ENCODE data around the gene IPCEF1.
"Not testable (repeated sequence)": the region's sequence is repeated elsewhere in the genome, so short reads cannot be mapped to it uniquely, and the experiment has no call there.

The IPCEF1 gene

DNA sequence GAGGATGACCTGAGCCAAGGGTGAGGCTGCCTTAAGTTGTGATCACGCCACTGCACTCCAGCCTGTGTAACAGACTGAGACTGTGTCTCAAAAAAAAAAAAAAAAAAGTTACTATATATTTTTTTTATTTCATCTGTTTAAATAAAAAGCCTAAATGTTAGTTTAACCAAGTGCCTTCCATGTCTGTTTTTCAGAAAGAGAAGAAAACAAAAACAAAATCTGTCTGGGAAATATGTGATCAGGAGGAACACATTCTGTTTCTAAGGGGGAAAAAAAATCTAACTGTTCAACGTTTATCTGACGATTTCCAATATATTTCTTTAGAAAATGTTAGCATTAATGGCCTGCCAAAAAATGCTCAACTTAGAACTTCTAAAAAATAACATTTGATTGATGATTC, 147.0 kb downstream of the IPCEF1 start:
- no peak for DNase-seq

DNA sequence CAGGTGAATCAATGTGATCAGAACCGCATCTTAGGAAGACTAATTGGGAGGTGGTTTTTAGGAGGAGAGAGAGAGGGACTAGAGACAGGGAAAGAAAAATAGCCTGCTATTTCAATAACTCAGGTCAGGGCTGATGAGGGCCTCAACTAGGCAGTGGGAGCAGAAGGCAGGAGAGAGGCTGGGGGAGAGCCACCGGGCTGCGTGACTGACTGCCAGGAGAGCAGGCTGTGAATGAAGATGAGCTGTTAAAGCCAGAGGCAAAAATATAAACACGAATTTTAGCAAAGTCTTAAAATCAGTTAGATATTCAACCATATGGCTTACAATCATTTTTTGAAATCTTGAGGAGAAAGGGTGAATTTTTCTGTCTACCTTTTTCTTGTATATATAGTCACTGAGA, 149.6 kb downstream of the IPCEF1 start:
- DNase-seq, result no peak

DNA sequence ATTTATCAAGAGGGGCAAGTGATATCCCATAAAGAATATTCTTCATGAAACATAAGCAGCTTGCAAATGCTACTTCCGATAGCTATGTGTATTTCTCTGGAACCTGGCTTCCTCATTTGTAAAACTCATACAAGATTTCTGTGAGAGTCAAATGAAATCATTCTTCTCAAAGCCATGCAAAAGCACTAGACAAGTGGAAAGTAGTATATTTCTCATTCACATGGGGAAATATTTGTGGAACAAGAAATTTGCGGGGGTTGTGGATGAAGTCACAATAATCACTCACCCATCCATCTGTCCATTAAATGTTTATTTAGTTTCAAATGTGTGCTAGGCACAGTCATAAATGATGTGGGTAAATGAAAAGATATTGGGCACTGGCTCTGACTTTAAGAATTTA, 150.5 kb downstream of the IPCEF1 start:
- no peak for DNase-seq

DNA sequence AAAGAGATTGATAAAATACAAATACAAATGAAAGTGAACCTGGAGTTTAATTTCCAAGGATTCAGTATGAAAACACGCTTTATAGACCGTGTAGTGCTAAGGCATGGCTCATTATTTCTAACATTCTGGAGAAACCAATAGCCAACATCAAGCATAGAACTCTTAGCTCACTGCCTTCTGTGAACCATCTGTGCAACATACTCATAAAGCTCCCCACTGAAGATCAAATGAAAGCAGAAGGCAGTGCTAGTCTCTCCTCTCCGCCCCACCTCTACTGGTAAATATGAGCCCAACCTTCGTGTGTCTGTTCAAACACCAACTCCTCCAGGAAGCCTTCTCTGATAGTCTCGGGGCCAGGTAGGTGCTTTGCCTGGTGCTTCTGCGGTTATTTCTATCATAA, 153.6 kb downstream of the IPCEF1 start:
- DNase-seq, result no peak

DNA sequence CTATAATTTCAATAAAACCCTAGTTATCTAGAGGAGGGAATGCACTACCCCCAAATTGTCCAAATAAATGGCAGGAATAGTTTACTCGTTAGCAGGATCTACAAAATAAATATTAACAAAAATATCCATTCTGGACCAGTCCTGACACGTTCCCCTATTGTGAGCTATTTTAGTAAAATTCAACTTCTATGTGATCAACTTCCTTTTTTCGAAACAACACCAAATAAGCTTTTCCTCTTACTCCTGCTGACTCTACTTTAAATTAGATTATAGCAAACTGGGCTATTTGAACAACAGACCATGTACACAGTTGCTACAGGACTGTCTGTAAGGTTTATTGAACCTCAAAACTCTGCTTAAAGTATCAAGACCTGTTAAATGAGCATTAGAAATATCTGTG, 154.3 kb downstream of the IPCEF1 start:
- no peak for DNase-seq

DNA sequence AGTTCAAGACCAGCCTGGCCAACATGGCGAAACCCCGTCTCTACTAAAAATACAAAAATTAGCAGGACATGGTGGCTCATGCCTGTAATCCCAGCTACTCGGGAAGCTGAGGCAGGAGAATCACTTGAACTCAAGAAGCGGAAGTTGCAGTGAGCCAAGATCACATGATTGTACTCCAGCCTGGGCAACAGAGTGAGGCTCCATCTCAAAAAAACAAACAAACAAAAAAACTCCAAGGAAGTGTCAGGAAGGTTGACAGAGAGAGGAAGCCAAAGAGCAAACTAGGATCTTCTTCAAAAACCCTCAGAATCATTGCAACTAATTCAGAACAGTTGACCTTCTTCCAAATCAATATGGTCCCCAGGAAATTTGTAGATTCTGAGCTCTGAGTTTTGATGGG, 154.9 kb downstream of the IPCEF1 start:
- DNase-seq, result not testable (repeated sequence)

DNA sequence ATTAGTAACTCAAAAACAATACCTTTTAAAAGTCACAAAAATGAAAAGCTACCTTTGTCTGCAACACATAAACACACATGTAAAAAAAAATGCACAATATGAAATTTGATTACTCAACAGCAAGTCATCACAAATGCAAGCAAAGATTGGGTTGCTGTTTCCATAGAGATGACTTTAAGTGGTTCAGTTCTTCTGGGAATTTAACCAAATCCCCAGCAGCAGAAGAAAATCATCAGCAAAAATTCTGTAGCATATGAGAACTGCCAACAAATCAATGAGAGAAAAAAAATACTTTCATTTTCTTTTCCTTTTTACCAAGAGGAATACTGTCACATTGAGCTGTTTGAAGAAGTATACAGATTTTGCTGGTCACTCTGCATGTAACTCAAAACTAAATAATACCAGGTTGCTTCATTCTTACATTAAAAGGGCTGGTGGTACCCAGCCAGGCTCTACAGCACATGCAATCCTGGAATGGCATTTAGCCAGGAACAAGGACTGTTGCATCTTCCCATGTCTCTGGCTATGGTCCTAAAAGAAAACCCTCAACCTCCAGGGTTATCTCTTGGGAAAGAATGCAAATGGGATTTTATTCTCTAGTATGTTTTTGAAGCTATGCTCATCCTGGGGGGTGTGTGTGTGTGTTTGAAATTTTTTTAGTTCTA, 159.3 kb downstream of the IPCEF1 start:
- DNase-seq, result no peak

DNA sequence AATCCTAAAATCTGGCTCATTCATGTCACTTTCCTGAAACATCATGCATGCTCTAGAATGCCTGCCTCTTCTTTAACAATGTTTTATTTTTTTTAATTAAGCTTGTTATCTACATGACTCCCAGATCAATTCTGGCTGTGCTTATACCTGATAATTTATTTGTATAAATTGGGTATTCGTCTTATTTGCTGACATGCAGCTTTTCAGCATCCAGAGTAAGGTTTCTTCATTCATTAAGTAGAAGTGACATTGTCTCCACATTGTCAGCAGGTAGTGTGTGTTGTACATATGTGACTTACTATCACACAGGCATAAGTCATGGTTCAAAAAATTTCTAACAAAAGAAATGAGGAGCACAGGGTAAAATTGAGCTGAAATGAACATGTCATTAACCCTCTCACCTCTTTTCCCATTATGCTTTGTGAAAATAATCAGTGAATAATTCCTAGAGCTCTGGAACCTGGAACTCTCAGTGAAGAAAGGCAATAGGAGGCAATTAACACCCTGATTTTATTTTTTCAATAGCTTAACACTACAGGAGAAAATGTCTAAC, 160.2 kb downstream of the IPCEF1 start:
- DNase-seq, result no peak

DNA sequence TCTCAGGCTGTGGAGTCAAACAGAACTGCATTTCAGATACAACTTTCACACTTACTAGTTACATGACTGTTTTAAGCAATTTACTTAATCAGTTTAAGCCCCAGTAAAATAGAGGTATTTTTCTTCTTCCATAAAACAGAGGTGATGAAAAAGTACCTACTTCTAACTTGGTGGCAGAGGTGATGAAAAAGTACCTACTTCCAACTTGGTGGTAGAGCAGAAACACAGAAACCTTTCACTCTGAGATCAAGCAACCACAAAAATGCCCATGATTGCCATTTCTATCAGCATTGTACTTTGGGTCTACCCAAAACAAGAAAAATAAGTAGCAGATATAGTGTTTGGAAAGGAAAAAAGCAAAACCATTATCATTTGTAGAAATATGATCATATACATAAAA, 168.9 kb downstream of the IPCEF1 start:
- DNase-seq, result no peak

DNA sequence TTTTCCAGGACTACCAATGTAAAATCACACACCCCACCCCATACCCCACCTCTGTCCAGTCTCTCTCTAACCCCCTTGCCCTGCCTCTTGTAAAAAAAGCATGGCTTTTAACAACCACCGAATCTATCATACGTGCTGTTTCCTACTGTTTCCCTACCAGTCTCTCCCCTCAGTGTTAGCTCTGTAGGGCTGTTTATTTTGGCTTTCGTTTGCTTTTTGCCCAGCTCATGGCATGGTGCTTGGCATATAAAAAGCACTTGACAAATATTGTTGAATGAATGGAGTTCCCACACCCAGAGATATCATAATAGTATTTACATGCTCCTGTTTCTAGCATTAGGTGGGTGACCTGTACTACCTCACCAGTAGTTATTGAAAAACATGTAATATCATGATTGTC, 169.4 kb downstream of the IPCEF1 start:
- no peak for DNase-seq

DNA sequence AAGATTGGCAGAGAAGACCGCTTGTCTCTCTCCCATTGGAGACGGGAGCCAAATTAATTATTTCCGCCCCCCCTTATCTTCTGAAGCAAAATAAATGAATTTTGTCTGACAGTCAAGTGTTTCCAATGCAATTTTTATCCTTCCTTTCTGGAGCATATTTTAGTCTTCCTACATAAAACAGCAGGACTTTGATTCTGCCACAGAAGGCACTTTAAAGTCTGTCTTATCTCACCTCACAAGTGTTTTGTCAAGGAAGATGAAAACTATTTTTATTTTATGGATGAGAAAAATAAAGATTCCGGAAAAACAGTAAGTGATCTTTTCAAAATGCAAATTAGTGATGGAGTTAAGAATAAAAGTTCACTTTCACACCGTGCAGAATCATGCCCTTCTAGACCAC, 177.2 kb downstream of the IPCEF1 start:
- no peak for DNase-seq

DNA sequence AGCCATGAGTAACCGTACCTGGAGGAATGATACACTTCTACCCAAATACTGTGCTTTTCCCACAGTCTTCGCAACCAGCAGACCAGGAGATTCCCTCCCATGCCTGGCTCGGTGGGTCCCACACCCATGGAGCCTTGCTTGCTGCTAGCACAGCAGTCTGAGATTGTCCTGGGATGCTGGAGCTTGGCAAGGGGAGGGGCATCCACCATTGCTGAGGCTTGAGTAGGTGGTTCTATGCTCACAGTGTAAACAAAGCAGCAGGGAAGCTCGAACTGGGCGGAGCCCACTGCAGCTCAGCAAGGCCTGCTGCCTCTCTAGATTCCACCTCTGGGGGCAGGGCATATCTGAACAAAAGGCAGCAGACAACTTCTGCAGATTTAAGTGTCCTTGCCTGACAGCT, 184.2 kb downstream of the IPCEF1 start:
- DNase-seq, result not testable (repeated sequence)

DNA sequence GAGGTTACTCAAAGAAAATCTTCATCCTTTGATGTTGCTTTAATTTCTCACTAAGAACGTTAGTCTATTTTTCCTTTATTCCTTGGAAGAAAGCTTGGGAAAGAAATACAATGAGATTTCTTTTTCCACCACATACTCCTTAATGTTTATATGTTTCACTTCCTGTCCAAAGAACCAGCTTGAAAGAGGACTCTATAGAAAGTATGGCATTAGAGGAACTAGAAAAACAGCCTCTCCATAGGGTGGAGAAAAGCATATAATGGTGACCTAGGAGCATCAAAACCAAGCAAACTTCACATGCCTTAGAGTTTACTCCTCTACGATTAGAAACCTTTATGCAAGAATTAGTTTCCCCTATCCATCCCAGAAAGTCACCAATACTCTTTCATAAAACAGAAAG, 186.5 kb downstream of the IPCEF1 start:
- DNase-seq, result no peak

DNA sequence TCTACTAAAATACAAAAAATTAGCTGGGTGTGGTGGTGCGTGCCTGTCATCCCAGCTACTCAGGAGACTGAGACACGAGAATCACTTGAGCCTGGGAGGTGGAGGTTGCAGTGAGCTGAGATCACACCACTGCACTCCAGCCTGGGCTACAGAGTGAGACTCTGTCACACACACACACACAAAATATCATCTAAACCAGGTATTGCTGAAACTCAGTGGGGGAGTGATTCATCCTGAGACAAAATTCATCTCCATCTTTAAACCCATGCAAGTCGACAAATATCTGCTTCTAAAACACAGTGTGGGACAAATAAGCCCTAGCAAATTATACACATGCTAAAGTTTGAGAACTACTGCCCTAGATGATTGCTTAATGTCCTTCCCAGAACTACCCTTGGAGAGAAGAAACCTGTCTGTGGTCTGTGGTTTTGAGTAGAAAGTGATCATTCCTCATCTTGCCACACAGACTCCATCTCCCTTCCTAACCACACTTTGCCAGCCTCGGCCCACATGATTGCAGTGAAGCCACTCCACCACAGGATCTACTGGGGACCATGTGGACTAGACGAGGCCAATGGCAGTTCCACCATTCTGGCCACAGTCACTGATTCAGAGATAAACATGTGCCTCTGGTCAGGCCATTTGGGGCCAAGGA, 187.3 kb downstream of the IPCEF1 start:
- DNase-seq, result no peak

DNA sequence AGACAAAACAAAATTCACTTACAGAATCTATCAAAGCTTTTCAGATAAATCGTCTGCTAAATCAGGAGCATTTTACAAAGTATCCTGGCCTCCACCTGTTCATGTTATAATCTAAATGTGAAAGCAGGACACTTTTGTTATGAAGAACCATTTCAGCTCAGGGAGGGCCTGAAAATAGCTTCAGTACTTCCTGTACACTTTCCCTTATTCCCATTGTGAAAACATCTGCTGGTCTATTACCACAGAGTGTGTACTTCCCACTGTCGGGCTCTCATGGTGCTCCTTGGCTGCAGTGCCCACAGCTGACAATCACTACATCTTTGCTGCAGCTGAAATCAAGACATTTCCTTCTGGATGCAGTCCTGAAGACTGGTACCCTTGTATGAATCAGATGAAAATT, 189.5 kb downstream of the IPCEF1 start:
- DNase-seq, result no peak

DNA sequence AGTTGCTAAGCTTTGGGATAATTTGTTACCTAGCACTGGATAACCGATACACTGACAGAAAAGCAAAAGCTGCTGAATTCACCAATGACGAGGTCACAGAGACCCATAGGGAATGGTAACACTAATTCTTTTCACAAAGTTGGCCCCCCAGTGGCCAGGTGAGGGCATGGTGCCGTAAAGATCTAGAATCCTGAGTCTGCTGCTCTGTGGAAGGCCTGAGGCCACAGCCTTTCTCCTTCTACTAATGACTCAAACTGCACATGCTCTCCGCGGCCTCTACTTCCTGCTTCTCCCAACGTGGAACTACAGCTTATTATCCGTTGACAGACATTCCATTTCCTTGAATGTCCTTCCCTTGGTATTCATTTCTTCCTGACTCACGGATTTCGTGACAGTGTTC, 190.5 kb downstream of the IPCEF1 start:
- no peak for DNase-seq

DNA sequence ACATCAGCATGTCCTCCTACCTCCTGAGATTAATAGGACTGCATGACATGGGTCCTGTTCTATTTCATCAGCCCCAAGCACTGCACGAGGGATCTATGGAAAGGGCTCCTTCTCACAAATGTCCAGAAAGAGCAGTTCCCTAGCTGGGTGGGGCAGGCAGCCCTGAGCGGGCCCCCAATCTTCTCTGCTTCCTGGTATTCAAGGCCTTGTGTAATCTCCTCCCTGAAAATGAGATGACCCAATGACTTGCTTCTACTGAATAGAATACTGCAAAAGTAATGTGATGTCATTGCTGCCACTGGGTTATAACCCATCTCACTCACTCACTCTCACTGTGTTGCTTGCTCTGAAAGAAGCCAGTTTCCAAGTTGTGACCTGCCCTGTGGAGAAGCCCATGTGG, 191.1 kb downstream of the IPCEF1 start:
- no peak for DNase-seq

DNA sequence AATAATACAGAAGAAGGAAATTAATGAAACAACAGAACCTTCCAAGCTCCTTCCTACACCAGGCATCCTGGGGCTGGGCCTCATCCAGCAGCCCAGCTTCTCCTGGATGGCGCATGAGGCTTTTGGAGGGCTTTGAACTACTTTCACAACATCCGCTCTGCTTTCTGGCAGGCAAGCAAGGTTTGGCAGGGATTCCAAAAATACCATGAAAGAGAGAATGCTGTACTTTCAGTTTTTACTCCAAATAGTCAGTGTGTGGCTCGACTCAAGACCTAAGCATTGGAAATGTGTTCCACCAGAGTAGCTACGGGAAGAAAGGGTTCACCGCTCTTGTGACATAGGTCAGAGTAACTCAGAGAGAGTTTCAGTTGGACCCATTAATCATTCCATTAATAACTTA, 192.2 kb downstream of the IPCEF1 start:
- DNase-seq, result no peak

DNA sequence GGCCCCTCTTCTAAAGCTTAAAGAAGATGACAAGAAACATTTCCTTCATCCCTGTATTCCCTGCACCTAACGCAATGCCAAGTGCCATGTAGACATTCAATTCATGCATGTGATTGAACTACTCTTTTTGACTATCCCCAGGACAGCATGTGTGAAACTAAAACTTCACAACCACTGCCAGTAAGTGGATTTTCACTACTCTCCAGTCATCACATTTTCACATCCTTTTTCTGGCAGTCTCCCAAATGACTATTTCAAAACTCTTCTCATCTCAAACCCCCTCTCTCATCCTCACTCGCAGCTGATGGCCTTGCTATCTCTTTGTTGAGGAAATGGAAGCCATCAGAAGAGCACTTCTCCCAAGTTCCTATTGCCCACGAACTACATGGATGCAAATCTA, 194.9 kb downstream of the IPCEF1 start:
- DNase-seq, result no peak

DNA sequence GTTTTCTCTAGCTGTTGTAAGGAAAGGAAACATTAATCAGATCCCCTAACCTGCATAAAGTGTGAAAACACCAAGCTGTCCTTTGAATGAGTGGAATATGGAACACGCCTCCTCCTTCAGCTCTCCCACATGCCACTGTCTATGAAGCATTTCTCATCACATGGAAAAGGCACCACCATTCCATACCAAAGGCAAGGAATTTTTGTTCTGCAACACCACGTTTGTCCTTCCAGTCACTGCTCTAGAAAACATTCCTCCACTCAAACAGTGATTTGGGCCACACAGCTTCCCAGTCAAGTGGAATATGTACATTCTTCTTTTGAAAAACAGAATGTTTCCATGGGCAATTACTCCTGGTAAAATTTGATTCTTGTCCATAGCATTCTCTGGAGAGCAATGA, 197.5 kb downstream of the IPCEF1 start:
- no peak for DNase-seq

DNA sequence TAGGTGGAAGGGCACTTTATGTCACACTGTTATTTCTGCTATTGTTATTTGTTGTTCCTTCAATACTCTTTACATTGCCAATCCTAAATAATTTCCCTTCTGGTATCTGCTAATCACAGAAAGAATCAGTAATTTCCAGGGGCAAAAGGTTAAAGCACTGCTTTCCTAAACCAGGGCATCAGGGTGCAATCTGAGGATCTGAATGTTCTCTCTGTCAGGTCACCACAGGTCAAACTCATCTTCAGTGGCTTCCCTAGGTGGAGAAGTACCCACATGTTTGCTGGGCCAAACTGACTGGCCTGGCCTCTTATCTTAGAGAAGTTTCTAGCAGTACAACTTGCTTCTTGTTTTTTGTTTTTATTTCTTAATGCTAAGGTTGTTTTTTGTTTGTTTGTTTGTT, 198.9 kb downstream of the IPCEF1 start:
- no peak for DNase-seq

DNA sequence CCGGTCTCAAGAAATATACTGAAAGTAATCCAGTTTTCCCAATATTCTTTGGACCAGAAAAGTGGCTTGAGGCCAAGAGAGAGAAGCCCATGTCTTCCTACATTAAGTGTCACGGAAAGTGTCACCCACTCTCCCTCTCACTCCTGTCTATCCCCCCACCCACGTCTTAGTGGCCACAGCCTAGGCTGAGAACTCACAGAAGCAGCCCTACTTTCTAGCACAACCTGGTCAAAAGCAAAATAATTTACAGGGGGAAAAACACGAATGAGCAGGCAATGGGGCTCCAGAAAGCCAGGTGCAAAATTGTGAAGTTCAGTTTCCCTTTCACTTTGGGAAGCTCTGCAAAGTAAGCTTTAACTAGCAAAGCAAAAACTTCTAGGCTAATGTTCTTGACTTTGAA, 199.5 kb downstream of the IPCEF1 start:
- no peak for DNase-seq

DNA sequence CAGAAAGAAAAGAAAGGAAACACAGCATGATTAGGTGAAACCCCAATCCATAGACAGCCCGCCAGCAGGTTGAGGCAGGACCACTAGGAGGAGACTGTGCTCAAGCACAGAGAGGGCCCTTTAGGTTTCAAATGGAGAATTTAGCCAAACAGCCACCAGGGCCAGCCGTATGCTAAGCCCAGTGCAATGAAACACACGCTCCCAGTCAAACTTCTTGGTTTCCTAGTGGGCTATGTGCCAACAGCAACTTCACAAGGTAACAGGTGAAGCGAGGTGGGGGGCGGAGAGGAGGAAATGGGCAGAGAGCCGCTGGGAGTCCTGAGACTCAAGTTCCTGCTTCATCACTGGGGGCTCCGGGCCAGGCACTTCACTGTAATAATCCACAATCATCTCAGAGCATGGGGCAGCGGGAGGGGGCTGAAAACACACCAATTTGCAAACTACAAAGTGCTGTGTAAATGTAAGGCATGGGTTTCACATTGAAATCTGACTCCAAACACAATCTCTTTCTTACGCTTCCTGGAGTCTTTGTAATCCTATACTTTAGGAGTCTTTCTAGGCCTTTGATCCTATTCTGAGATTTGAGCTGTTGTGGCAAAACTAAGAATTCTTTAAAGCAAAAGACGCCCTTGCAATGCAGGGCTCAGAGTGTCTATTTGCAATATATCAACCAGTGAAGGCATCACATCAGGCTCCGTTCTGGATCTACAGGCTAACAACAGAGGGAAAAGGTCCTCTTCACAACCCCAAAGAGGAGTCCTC, 200.3 kb downstream of the IPCEF1 start:
- DNase-seq, result peak; percentile 33

DNA sequence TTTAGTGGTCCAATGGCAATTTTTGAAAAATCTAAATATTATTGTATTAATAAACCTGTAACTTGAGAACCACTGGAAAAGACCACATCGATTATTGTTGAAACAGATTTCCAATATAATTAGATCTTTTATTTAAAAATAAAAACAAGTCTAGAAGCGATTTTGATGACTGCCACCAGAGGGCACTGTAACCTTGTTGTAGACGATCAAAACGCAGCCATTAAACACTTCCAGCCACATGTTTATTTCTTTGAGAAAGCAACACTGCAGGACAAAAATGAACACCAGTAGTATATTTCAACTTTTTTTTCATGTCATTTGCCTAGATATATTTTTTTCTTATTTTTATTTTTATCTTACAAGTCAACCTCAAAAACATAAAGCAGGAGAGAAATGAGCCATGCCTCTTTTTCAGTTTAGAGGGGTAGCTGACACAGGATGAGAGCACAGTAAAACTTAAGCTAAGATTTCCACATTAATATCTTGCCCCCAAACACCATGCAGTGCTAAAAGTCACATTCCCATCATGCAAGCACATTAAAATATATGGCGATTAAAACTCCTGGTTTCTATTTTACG, 202.1 kb downstream of the IPCEF1 start:
- no peak for DNase-seq
